ENCODE data around the gene MACROD2.

GRCh38 chr20:14673164-14673563 lies 677.8 kb downstream of the MACROD2 start:
- no peak for TF ChIP-seq CTCF (IDR thresholded peaks at IDR 0.05)
- TF ChIP-seq POLR2A (IDR thresholded peaks at IDR 0.05): no peak

All from uterus (tissue), 2 donors.